IMR-90 (cell line): ENCODE data around the gene CYP1A2. TPM values are rescaled to one million over a fixed set of nuclear protein-coding genes. Genes with fewer than 3 reads are reported as not detected.

Source experiments
- ATAC-seq: fragments of 200-7000 bp; cut with Tn5 transposase; 2 replicates; pipeline ENCODE4 v1.9.1; 2020; ENCODE audit warnings: low read depth, mild to moderate bottlenecking, moderate library complexity
- BruUV-seq: library from RNA; stranded (reverse); fragments of 400-500 nt; replicated peaks from 2 replicates; lab custom pipeline; 2021; lab: Mats Ljungman, UMichigan
- CTCF ChIA-PET: fragments of 300-600 bp; formaldehyde crosslinking; extraction: SDS; loops from one replicate; lab custom pipeline; 2021; ENCODE audit warnings: antibody characterized with exemption; lab: Yijun Ruan, JAX
- POLR2A ChIA-PET: fragments of 300-600 bp; sonication (Branson Sonifier 250); formaldehyde crosslinking; loops from one replicate; lab custom pipeline; 2022; ENCODE audit warnings: antibody characterized with exemption; ENCODE audit not compliant: unreplicated experiment; lab: Charles Lee
- DNase-seq: peaks from one replicate; pipeline ENCODE4 v3.0.0; 2013
- H2AFZ ChIP-seq: replicated peaks from 2 replicates; pipeline ENCODE3; 2013; ENCODE audit warnings: low read length, mild to moderate bottlenecking; ENCODE audit not compliant: poor library complexity
- H2AK5ac ChIP-seq: 2 replicates; pipeline ENCODE4 v1.6.1; 2013; ENCODE audit warnings: low read depth, low read length, inconsistent platforms
- H2AK9ac ChIP-seq: replicated peaks from 2 replicates; pipeline ENCODE3; 2013; ENCODE audit warnings: mild to moderate bottlenecking, low read depth, low read length, moderate library complexity; ENCODE audit not compliant: poor library complexity
- H2BK120ac ChIP-seq: 2 replicates; pipeline ENCODE4 v1.6.1; 2013; ENCODE audit warnings: low read depth, low read length, inconsistent platforms
- H2BK15ac ChIP-seq: 3 replicates; pipeline ENCODE4 v1.6.1; 2013; ENCODE audit warnings: low read depth, low read length, inconsistent platforms
- H2BK20ac ChIP-seq: 2 replicates; pipeline ENCODE4 v1.6.1; 2013; ENCODE audit warnings: low read depth, mild to moderate bottlenecking, inconsistent platforms, low read length, moderate library complexity
- H2BK5ac ChIP-seq: 2 replicates; pipeline ENCODE4 v1.6.1; 2013; ENCODE audit warnings: mild to moderate bottlenecking, low read depth, low read length, inconsistent platforms; ENCODE audit not compliant: poor library complexity, severe bottlenecking
- H3K14ac ChIP-seq: replicated peaks from 2 replicates; pipeline ENCODE4 v1.6.1; 2013; ENCODE audit warnings: low read depth, low read length, inconsistent platforms
- H3K18ac ChIP-seq: 2 replicates; pipeline ENCODE4 v1.6.1; 2013; ENCODE audit warnings: low read depth, low read length, control low read depth
- H3K23ac ChIP-seq: 2 replicates; pipeline ENCODE4 v1.6.1; 2013; ENCODE audit warnings: low read depth, low read length, inconsistent platforms
- H3K27ac ChIP-seq: 2 replicates; pipeline ENCODE4 v1.5.1; 2013; ENCODE audit warnings: mild to moderate bottlenecking, control low read depth, low read length; ENCODE audit not compliant: insufficient read depth
- H3K27me3 ChIP-seq: 2 replicates; pipeline ENCODE4 v1.6.1; 2013; ENCODE audit warnings: low read length; ENCODE audit not compliant: control insufficient read depth, insufficient read depth
- H3K36me3 ChIP-seq: 2 replicates; pipeline ENCODE4 v1.6.1; 2013; ENCODE audit warnings: low read length, mixed read lengths; ENCODE audit not compliant: control insufficient read depth, insufficient read depth
- H3K4ac ChIP-seq: 2 replicates; pipeline ENCODE4 v1.6.1; 2013; ENCODE audit warnings: low read depth, low read length, inconsistent platforms
- H3K4me1 ChIP-seq: 2 replicates; pipeline ENCODE4 v1.6.1; 2013; ENCODE audit warnings: low read length, mixed read lengths; ENCODE audit not compliant: control insufficient read depth, insufficient read depth
- H3K4me2 ChIP-seq: 2 replicates; pipeline ENCODE4 v1.6.1; 2013; ENCODE audit warnings: low read depth, mild to moderate bottlenecking, control low read depth, low read length, moderate library complexity
- H3K4me3 ChIP-seq: 2 replicates; pipeline ENCODE4 v1.5.1; 2013; ENCODE audit warnings: low read depth, mild to moderate bottlenecking, control low read depth, low read length, moderate library complexity; ENCODE audit not compliant: insufficient read depth
- H3K56ac ChIP-seq: 2 replicates; pipeline ENCODE4 v1.6.1; 2013; ENCODE audit warnings: low read length, inconsistent platforms; ENCODE audit not compliant: insufficient read depth; ENCODE audit errors: extremely low read depth
- H3K79me1 ChIP-seq, 2 experiments: 2 replicates each; pipeline ENCODE4 v1.6.1; 2013; ENCODE audit warnings: low read length in 2 of 2, inconsistent platforms in 1 of 2, low read depth in 1 of 2
- H3K9ac ChIP-seq: 2 replicates; pipeline ENCODE4 v1.6.1; 2013; ENCODE audit warnings: low read depth, low read length, control low read depth
- H3K9me1 ChIP-seq: 2 replicates; pipeline ENCODE4 v1.6.1; 2013; ENCODE audit warnings: low read length, inconsistent platforms; ENCODE audit not compliant: insufficient read depth
- H3K9me3 ChIP-seq: 2 replicates; pipeline ENCODE4 v1.6.1; 2013; ENCODE audit warnings: low read length; ENCODE audit not compliant: control insufficient read depth, insufficient read depth
- H4K20me1 ChIP-seq: 2 replicates; pipeline ENCODE4 v1.6.1; 2013; ENCODE audit warnings: low read length, inconsistent platforms; ENCODE audit not compliant: insufficient read depth
- H4K5ac ChIP-seq: 2 replicates; pipeline ENCODE4 v1.6.1; 2013; ENCODE audit warnings: mild to moderate bottlenecking, low read depth, low read length, control low read depth
- H4K8ac ChIP-seq, 2 experiments: 2 replicates each; pipeline ENCODE4 v1.6.1; 2013; ENCODE audit warnings: low read depth in 2 of 2, low read length in 2 of 2, control low read depth in 1 of 2, inconsistent platforms in 1 of 2
- H4K91ac ChIP-seq: 2 replicates; pipeline ENCODE4 v1.6.1; 2013; ENCODE audit warnings: low read depth, low read length, inconsistent platforms; ENCODE audit not compliant: insufficient read depth
- BHLHE40 ChIP-seq: fragments of 150-350 bp; IDR thresholded peaks from 2 replicates; pipeline ENCODE4 v1.6.1; 2016; ENCODE audit warnings: mild to moderate bottlenecking, low read depth, low read length
- CEBPB ChIP-seq: IDR thresholded peaks from 2 replicates; pipeline ENCODE4 v1.6.1; 2012; ENCODE audit warnings: low read depth, low read length, improper control_type of control experiment
- MXI1 ChIP-seq: IDR thresholded peaks from 2 replicates; pipeline ENCODE4 v1.6.1; 2012; ENCODE audit warnings: low read depth, mild to moderate bottlenecking, low read length, moderate library complexity, borderline replicate concordance
- NFE2L2 ChIP-seq: fragments of 150-350 bp; IDR thresholded peaks from 2 replicates; pipeline ENCODE4 v1.6.1; 2016; ENCODE audit warnings: low read depth, mild to moderate bottlenecking, low read length
- RFX5 ChIP-seq: IDR thresholded peaks from 2 replicates; pipeline ENCODE4 v1.8.0; 2012; ENCODE audit warnings: low read depth, mild to moderate bottlenecking, low read length, moderate library complexity
- SMC3 ChIP-seq: fragments of 150-350 bp; IDR thresholded peaks from 2 replicates; pipeline ENCODE4 v1.6.1; 2016; ENCODE audit warnings: low read depth, mild to moderate bottlenecking, antibody characterized with exemption, low read length, moderate library complexity
- WGBS, 2 experiments: methylation state at CpG; one replicate each; pipeline versions ENCODE4 v1.1.5 to v1.1.7; 2013; ENCODE audit warnings: missing lambda C conversion rate in 2 of 2; ENCODE audit not compliant: insufficient read length in 1 of 2; ENCODE audit errors: extremely low coverage in 2 of 2; 5-methylcytosine and 5-hydroxymethylcytosine counted together
- dilution Hi-C: fragments of 300-500 bp; cut with HindIII; formaldehyde crosslinking; loops from one replicate; pipeline ENCODE4 v1.14.3; 2018; ENCODE audit warnings: low sequenced_read_pairs; ENCODE audit not compliant: unreplicated experiment
- in situ Hi-C: fragments of 300-500 bp; cut with MboI; formaldehyde crosslinking; loops from 3 replicates; pipeline ENCODE4 v1.14.3; 2019; ENCODE audit warnings: low sequenced_read_pairs, inconsistent platforms, mixed read lengths
- intact Hi-C: fragments of 100-400 bp; cut with micrococcal nuclease; formaldehyde crosslinking; loops from 2 replicates; pipeline ENCODE4 v1.10.0; 2022
- polyA plus RNA-seq, 3 experiments: library from polyadenylated mRNA; depleted of rRNA; stranded (reverse); fragments of >200 nt; gene quantifications; 2 replicates each; pipeline ENCODE4 v1.2.3, GENCODE V29; 2012; ENCODE audit warnings: low replicate concordance in 1 of 3
- total RNA-seq: library from RNA; depleted of rRNA; stranded (reverse); fragments of >200 nt; gene quantifications from 2 replicates; pipeline ENCODE4 v1.2.3, GENCODE V29; 2012
- TF ChIP-seq, protein P1 (sequence below): fragments of 150-350 bp; IDR thresholded peaks from 2 replicates; pipeline ENCODE4 v1.6.1; 2017; ENCODE audit warnings: mild to moderate bottlenecking, antibody characterized with exemption, low read length, low read depth

Gene CYP1A2
- total and polyA plus RNA-seq, 2 of the 4 experiments (the other 2 are of a cell fraction), result not detected

DNA sequence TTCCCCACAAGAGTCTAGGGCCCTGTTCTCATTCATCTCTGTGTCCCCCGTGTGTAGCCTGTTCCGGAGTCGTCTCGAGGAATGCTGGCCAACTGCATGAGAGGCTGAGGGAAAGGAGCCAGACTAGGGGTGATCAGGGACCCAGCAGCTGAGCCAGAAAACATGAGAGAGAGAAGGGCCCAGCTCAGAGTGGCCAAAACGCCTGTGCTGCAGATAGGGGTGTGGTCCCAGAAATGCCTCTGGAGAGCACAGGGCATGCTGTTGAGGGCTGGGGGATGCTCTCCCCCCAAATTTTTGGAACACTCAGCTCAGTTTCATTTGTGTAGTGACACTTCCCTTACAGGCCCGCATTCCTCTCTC, 14.1 kb downstream of the CYP1A2 start:
- POLR2A ChIA-PET, result no interaction called here
- Histone ChIP-seq H2AK9ac (no peak overlapping the region), H3K4me2 (no peak overlapping the region), H2AFZ (no peak overlapping the region), H3K14ac (no peak overlapping the region), H3K23ac (no peak overlapping the region), H4K20me1 (no peaks in the 10 kb centered on the region), H4K8ac (no peak overlapping the region), H2AK5ac (no peak overlapping the region), H3K9me3 (no peaks in the 10 kb centered on the region), H3K4me1 (no peaks in the 10 kb centered on the region), H2BK120ac (no peak overlapping the region), H2BK20ac (no peak overlapping the region), H4K91ac (no peak overlapping the region), H4K5ac (no peak overlapping the region), H3K4me3 (no peak overlapping the region), H3K36me3 (no peaks in the 10 kb centered on the region), H3K4ac (no peak overlapping the region), H3K9ac (no peak overlapping the region), H3K27ac (no peak overlapping the region), H3K18ac (no peak overlapping the region), H3K9me1 (no peaks in the 10 kb centered on the region), H2BK15ac (no peak overlapping the region), H2BK5ac (no peak overlapping the region), H3K56ac (no peak overlapping the region), H3K27me3 (peaks cover 38% of the 10 kb centered on the region), H3K79me1 (no peaks in the 10 kb centered on the region)
- no peak for ATAC-seq
- 6% methylated on average over 3 of the region's 6 CpGs; no CpG with 5 or more reads in 1 of the 2 experiments for WGBS, 2 experiments
- intact Hi-C loops, result no loop called here
- CTCF ChIA-PET, result interaction anchor here (1.4 kb wide), 1 partner anchor 8 kb away, joined by 9 read pairs; no protein-coding TSS in a partner anchor
- in situ Hi-C loops, result no loop called here
- no peak for DNase-seq
- dilution Hi-C loops, result no loop called here
- BruUV-seq, result no TSS peak
- no peak for TF ChIP-seq MXI1
- TF ChIP-seq, protein P1, sequence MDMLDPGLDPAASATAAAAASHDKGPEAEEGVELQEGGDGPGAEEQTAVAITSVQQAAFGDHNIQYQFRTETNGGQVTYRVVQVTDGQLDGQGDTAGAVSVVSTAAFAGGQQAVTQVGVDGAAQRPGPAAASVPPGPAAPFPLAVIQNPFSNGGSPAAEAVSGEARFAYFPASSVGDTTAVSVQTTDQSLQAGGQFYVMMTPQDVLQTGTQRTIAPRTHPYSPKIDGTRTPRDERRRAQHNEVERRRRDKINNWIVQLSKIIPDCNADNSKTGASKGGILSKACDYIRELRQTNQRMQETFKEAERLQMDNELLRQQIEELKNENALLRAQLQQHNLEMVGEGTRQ, result no peak
- TF ChIP-seq NFE2L2, result no peak
- TF ChIP-seq SMC3, result no peak
- TF ChIP-seq CEBPB, result no peak
- no peak for TF ChIP-seq BHLHE40
- no peak for TF ChIP-seq RFX5
